ENCODE data around the gene KRT9.

Gene KRT9

GRCh38 chr17:41530062-41531048 is 41.5 kb downstream of the KRT9 start:
- DNase-seq (ENCODE audit: low read depth in 2 of 2) = no peak

- DNase-seq (ENCODE audit: low read depth in 2 of 2) = no peak
Observed at GRCh38 chr17:41529491-41529915, 42.4 kb downstream of the KRT9 start.

GRCh38 chr17:41528959-41529353 is 42.9 kb downstream of the KRT9 start:
- no peak for DNase-seq (ENCODE audit: low read depth in 2 of 2)

- no peak for DNase-seq (ENCODE audit: low read depth in 2 of 2)
Observed at GRCh38 chr17:41527063-41528023, 44.5 kb downstream of the KRT9 start.

GRCh38 chr17:41524261-41524660 is 47.6 kb downstream of the KRT9 start:
- no peak for DNase-seq (ENCODE audit: low read depth in 2 of 2)

- DNase-seq (ENCODE audit: low read depth in 2 of 2) = no peak
Observed at GRCh38 chr17:41523787-41524186, 48.1 kb downstream of the KRT9 start.

- no peak for DNase-seq (ENCODE audit: low read depth in 2 of 2)
Observed at GRCh38 chr17:41523225-41523593, 48.6 kb downstream of the KRT9 start.

GRCh38 chr17:41522301-41523224 is 49.3 kb downstream of the KRT9 start:
- no peak for DNase-seq (ENCODE audit: low read depth in 2 of 2)

- no peak for DNase-seq (ENCODE audit: low read depth in 2 of 2)
Observed at GRCh38 chr17:41521574-41522261, 50.1 kb downstream of the KRT9 start.

GRCh38 chr17:41520821-41521521 is 50.9 kb downstream of the KRT9 start:
- DNase-seq (ENCODE audit: low read depth in 2 of 2) = no peak

GRCh38 chr17:41519501-41520224 is 52.2 kb downstream of the KRT9 start:
- DNase-seq (ENCODE audit: low read depth in 2 of 2) = no peak

- no peak for DNase-seq (ENCODE audit: low read depth in 2 of 2)
Observed at GRCh38 chr17:41518789-41519449, 52.9 kb downstream of the KRT9 start, which contains the start of gene KRT15. Gene KRT15 (minus strand): TSS chr17:41518890. CDS start chr17:41518827, 63 bp downstream.

- no peak for DNase-seq (ENCODE audit: low read depth in 2 of 2)
Observed at GRCh38 chr17:41518031-41518430, 53.8 kb downstream of the KRT9 start.

- no peak for DNase-seq (ENCODE audit: low read depth in 2 of 2)
Observed at GRCh38 chr17:41516830-41517283, 55.0 kb downstream of the KRT9 start.

GRCh38 chr17:41516147-41516829 is 55.6 kb downstream of the KRT9 start:
- no peak for DNase-seq (ENCODE audit: low read depth in 2 of 2)
